ENCODE results near the gene MINDY1.

The MINDY1 gene, protein sequence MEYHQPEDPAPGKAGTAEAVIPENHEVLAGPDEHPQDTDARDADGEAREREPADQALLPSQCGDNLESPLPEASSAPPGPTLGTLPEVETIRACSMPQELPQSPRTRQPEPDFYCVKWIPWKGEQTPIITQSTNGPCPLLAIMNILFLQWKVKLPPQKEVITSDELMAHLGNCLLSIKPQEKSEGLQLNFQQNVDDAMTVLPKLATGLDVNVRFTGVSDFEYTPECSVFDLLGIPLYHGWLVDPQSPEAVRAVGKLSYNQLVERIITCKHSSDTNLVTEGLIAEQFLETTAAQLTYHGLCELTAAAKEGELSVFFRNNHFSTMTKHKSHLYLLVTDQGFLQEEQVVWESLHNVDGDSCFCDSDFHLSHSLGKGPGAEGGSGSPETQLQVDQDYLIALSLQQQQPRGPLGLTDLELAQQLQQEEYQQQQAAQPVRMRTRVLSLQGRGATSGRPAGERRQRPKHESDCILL

DNA sequence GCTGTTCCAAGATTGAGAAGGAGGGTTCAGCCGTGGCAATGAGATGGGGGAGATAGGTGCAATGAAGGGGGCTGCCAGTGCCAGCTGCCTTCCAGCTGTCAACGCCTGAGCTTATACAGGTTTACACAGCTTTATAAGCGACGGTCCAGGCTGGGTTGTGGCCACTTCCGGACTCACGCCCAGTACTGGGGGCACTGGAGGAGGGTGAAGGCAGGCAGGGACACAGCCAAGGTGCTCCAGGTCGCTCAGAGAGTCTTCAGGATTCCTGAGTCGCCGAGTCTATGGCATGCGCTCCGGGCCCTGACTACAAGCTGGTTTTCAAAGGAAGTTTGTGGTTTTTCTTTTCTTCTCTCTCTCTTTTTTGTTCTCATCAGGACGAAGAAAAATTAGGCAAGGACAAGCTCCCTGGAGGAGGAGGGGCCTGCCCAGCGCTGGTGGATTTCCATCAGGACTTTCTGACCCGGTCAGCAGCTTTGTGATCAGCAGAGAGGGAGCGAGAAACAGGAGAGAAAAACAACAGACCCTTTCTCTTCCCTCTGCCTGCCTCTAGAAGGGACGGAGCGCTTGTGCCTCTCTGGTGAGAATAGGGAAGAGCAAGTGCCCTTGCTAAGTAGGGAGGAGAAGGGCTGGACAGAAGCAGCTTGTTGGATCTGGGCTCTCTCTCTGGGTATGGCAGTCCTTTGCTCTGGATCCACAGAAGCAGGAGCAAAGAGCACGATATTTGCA, at the start of gene MINDY1:
Gene MINDY1 (minus strand): TSS at position 576 of the 726 bp plus-strand sequence. CDS start 4,285 bp downstream, outside the sequence.
- peak; percentile 74 for DNase-seq

DNA sequence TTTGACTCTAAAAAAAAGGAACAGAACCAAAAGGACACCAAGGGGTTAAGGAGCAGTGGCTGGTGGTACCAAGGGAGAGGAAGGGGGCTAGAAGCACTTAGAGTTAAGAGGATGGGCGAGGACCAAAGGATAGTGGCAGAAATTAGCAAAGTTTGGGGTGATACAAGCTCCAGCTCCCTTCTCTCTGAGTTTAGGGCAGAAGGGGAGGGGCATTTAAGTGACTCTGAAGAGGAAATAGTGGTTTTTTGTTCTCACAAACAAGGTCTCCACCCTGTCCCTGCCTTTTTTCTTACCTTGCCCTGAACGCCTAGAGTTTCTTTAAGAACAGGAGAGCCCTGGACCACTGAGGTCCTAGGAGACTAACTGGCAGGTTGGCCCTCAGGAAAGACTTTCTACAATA, 49.4 kb upstream of the MINDY1 start:
- peak; percentile 63 for DNase-seq

DNA sequence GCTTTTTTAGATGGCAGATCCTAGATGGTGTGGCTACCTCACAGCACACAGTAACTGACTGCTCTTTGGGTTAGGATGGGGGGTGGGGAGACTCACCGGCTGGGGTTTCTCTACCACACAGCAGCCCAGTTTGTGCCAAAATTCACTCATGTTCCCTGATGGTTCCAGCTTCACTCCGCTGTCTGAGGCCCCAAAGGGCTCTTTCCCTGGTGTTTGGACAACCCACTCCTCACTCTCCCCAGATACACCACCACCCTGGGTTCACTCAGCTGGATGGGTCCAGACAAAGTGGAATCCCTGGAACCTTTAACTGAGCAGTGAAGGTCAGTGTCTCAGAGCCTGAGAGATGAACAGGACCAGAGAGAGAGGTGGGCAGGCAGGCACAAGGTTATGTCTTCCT, 48.9 kb upstream of the MINDY1 start:
- peak; percentile 43 for DNase-seq

DNA sequence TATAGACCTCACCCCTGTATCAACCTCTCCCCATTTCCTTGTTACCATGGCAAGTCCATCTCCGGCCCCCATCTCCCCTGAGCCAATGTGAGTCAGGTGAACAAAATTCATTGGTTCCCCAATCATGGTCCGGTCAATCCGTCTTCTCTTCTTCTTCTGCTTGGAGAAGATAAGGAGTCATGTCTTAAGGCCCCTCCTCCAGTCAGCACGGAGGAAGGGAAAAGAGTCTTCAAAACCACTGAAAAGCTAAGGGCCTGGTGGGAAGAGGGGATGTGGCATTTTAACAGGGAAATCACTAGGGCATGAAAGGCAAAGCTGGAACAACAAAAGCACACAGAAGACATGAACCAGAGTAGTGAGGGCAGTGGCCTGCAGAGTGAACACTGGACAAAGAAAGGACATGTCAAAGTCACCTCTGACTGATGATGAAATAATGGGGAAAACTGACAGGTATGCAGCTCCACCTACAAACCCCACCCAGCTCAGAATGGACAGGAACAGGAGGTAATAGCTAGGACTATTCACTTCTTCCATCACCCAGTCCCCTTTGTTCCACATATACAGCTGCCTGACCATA, 48.4 kb upstream of the MINDY1 start:
- DNase-seq = no peak

DNA sequence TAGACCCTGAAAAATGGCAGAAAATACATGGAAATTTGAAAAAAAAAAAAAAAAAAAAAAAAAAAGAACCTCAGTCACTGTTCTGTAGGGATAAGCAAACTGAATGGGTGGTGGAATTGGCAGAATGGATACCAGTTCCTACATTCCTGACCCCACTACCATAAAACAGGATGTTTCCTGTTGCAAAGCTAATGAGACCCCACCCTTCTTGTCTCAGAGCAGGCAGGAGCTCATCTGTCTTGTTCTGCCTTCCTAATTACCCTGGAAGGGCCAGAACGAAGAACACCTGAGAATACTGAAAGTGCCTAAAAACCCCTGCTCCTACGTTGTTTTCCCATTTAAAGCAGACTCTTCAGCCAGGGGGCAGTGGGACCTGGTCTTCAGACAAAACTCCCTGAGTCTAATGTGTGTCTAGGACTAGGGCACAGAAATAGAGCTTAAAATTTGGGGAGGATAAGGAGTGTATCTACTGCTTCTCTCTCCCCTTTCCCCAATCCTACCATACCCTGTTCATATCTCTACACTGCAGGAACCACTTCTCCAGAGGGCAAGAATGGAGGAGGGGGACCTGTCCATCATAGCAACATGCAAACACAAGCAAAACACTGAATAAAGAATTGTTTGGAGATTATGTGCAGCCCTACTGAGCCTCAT, 44.8 kb upstream of the MINDY1 start:
- DNase-seq = no peak

DNA sequence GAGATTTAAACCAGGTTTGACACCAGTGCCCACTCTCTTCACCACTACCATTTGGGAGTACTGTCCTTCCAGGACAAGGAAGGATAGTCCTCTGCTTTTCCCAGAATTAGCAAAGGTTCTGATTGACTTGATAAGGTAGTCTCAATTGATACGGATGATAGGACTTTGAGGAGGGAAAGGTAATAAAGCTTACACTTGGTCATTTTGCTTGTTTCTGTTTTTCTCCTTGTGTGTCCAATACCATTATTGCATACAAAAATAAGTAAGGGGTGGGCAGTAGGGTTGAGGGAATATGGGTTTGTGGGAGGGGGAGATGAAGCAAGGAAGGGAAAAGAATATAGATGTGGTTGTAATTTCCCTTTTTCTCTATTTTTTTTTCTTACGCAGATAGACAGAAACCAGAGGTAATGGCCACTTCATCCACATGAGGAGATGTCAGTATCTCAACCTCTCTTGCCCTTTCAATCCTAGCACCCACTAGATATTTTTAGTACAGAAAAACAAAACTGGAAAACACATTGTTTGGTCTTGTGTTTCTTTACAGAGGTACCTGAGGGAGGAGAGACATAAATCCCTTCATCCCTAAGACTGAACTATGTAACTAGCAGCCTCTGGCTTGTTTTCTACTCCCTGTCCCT, 43.5 kb upstream of the MINDY1 start:
- no peak for DNase-seq

DNA sequence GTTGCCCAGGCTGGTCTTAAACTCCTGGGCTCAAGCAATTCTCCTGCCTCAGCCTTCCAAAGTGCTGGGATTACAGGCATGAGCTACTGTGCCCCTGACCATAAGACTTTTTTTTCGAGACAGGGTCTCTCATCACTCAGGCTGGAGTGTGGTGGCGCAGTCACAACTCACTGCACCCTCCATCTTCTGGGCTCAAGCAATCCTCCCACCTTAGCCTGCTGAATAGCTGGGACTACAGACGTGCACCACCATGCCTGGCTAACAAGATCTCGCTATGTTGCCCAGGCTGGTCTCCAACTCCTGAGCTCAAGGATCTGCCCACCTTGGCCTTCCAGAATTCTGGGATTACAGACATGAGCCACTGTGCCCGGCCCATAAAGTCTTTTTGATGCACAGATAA, 42.8 kb upstream of the MINDY1 start:
- no peak for DNase-seq

DNA sequence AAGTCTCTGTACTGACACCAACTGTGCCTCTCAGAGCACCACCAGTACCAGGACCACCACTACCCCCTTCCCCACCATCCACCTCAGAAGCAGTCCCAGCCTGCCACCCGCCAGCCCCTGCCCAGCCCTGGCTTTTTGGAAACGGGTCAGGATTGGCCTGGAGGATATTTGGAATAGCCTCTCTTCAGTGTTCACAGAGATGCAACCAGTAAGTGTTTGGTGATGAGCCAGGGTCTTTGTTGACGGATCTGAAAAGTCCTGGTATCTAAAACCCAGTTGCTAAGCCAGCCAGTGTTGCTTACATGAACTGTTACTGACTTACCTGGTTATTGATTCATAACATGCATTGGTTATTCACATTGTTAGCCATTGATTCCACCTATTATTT, 41.9 kb upstream of the MINDY1 start:
- DNase-seq = no peak

DNA sequence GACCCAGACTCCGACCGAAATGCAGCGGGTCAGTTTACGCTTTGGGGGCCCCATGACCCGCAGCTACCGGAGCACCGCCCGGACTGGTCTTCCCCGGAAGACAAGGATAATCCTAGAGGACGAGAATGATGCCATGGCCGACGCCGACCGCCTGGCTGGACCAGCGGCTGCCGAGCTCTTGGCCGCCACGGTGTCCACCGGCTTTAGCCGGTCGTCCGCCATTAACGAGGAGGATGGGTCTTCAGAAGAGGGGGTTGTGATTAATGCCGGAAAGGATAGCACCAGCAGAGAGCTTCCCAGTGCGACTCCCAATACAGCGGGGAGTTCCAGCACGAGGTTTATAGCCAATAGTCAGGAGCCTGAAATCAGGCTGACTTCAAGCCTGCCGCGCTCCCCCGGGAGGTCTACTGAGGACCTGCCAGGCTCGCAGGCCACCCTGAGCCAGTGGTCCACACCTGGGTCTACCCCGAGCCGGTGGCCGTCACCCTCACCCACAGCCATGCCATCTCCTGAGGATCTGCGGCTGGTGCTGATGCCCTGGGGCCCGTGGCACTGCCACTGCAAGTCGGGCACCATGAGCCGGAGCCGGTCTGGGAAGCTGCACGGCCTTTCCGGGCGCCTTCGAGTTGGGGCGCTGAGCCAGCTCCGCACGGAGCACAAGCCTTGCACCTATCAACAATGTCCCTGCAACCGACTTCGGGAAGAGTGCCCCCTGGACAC, 41.4 kb upstream of the MINDY1 start:
- DNase-seq = peak; percentile 84

DNA sequence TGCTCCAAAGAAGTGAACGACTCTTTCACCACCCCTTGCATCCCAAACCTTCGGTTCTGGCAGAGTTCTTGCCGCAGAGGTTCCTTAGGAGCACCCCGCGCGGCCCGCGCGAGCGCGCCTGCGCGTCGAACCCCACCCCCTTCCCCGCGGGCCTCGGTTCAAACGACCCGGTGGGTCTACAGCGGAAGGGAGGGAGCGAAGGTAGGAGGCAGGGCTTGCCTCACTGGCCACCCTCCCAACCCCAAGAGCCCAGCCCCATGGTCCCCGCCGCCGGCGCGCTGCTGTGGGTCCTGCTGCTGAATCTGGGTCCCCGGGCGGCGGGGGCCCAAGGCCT, 40.9 kb upstream of the MINDY1 start, which contains the start of gene C1orf56:
Gene C1orf56 (plus strand): TSS at position 161 of the 334 bp plus-strand sequence. CDS start 97 bp downstream, at position 258.
- DNase-seq = peak; percentile 86

DNA sequence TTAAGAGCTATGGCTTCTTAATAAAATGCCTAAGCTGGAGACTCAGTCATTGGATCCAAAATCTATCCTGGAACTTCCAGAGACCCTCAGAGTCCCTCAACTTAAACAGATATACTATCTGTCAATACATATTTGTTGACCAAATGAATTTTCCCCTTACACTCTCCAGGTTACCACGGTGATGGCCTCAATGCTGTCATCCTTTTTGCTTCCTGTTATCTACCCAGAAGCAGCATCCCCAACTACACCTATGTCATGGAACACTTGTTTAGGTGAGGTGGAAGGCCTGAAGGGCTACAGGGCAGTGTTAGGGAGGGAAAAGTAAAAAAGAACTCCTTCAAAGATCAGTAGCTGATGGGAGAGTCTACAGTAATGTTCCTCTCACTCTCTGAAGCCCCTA, 36.5 kb upstream of the MINDY1 start:
- no peak for DNase-seq

DNA sequence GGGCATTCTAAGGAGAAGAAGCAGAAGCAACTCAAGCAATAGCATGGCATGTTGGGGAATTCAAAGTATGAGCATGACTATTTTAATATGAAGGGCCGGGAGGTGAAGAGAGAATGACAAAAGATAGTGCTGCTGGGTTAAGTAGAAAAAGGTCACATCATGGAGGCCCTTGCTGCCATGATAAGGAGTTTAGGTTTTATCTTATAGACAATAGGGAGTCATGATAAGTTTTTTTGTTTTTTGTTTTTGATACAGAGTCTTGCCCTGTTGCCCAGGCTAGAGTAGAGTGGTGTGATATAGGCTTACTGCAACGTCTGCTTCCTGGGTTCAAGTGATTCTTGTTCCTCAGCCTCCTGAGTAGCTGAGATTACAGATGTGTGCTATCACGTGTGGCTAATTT, 32.8 kb upstream of the MINDY1 start:
- no peak for DNase-seq

DNA sequence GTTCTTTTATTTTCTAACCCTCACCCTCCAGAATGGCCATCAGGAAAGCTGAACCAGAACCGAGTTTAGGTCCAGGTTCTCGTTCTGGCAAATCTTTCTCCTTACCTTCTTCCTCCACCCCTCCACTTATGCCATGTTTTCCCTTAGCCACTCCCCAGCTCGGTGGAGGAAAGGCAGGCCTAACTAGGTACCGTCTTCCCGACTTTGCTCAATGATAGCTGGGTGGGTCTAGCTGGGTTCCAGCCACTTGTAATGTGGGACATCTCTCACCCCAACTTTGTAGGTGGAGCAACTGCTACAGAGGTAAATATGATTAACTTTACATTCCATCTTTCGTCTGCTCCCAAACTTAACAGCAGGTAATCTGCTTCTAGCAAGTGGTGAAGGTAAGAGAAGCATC, 30.3 kb upstream of the MINDY1 start:
- DNase-seq = no peak

DNA sequence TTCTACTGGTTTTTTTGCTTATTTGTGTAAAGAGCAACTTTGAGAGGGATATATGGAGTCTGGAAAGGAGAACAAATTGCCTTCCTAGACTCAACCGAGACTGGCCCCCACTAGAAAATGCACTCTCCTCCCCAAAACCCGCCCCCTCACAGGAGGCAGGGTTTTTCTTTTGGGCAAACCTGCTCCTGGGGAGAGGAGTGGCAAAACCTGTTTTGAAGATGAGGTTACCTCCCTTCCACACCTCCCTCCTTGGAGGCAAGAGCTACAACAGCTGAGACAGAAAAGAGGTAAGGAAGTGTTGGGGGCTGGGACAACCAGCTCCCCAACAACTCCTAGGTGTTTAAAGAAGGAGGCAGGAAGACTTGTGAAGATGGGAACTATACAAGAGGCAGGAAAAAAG, 29.7 kb upstream of the MINDY1 start, which contains the start of gene BNIPL:
Gene BNIPL (plus strand): TSS at position 231 of the 400 bp plus-strand sequence. CDS start 140 bp downstream, at position 371.
- DNase-seq = no peak

DNA sequence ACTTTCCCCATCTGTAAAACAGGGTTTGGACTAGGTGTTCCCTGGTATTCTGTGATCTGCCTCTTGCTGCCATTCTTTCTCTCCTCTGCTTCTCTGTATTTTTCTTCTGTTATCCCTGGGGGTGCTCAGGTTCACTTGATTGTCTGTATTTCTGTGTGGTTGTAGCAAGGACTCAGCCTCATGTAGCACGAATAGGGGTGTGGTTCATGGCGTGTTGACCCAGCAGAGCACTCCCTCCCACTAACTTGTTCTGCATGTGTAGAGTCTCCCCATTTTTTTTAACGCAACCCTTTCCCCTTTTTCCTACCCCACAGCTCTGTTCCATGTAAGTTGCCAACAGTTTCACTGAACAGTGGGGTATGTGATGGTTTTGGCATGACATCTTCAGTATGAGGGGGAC, 28.5 kb upstream of the MINDY1 start:
- DNase-seq = no peak

DNA sequence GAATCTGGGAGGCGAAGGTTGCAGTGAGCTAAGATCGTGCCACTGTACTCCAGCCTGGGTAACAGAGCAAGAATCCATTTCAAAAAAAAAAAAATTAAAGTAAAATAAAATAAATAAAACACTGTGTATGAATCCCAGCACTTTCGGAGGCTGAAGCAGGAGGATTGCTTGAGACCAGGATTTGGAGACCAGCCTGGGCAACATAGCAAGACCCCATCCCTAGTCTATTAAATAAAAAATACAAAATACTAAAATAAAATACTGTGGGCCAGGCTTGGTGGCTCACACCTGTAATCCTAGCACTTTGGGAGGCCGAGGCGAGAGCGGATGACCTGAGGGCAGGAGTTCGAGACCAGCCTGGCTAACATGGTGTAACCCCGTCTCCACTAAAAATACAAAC, 25.5 kb upstream of the MINDY1 start:
- DNase-seq = no peak

DNA sequence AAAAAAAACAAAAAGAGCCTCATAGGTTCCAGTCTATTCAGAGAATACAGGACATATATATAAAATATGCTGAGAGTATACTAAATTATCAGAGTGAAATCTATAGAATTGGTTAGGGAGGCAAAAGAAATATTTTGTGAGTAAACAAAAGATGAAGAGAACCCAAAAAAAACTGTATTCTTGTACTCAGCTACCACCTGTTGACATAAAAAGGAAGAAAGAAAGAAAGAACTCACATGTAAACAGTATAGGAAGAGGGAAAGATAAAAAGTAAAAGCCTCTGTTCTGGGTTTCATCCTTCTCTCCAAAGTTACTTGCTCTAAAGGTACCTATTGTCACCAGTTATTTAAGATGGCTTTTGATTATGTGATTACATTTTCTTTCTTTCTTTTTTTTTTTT, 19.8 kb upstream of the MINDY1 start:
- no peak for DNase-seq

DNA sequence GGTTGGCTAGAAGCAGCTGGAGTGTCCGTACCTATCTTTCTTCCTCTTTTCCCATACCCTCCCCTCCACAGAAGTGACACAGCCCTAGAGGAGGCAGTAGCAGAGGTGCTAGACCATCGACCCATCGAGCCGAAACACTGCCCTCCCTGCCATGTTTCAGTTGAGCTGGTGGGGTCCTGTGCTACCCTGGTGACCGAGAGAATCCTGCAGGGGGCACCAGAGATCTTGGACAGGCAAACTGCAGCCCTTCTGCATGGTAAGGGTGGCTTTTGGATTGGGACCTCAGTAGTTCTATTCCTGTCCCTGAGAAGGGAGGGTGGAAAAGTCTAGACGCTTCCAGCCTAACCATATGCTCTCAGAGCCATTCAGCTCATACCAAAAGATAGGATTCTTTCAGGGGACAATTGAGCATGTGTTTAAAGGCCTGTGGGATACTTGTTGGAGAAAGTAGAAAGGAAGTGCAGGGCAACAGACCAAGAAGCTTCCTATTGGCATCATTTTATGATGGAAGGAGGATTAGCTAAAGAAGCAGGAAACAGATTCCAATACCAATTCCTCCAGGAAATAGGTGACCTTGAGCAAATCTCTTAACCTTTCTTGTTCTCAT, 17.9 kb upstream of the MINDY1 start:
- peak; percentile 92 for DNase-seq

DNA sequence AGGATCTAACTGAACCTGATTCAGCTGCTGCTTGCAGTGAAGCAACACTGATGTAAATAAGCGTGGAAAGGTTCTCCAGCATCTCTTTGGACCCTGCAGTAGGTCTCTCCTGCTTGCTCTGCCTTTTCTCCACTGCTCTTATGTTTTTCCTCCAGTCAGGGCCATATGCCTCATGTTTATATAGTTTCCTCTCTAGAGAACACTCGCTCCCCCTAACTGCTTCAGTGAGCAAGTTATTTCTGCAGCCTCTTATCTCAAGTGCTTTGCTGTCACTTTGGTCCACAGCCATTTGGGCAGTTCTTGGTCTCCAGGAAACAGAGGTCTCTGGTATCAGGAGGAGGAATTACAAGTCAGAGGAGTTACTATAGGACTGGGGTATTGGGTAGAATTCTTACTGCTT, 6.8 kb upstream of the MINDY1 start:
- DNase-seq = no peak

DNA sequence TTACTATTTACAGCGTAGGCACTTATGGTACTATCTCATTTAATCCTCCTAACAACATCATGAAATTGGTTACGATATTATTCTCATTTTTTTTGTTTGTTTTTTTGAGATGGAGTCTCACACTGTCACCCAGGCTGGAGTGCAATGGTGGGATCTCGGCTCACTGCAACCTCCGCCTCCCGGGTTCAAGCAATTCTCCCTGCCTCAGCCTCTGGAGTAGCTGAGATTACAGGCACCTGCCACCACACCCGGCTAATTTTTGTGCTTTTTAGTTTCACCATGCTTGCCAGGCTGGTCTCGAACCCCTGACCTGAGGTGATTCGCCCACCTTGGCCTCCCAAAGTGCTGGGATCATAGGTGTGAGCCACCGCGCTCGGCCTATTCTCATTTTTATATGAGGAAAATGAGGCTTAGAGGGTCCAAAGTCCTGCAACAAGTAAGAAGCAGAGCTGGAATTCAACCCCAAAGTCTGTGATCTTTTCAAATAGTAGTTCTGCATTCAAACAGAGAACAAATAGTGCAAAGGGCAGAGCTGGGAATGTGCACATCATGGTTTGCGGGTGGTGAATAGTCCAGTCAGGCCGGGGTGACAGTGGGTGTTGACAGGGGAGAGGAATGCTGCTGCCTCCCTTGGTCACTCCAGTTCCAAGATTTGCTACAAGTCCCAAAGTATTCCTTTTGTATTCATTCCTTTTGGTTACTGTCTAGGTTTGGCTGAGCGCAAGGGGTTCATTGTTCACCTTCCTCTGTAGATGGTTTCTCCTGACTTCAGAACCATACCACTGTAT, 6.2 kb upstream of the MINDY1 start:
- no peak for DNase-seq

All from activated effector memory CD4-positive, alpha-beta T cell treated with anti-CD3 and anti-CD28 coated beads, Interleukin-2, amount 50 U/mL, for 16 hours (primary cell).